Transverse colon (tissue), 4 donors: ENCODE data around the gene IARS2.

Source experiments
- EP300 ChIP-seq: sonication (generic); formaldehyde crosslinking; IDR thresholded peaks from one replicate; pipeline ENCODE4 v1.6.1; 2017; ENCODE audit warnings: antibody characterized with exemption, low read depth
- POLR2A ChIP-seq: fragments of 450-650 bp; IDR thresholded peaks from one replicate; pipeline ENCODE4 v1.6.1; 2016; ENCODE audit warnings: antibody characterized with exemption, mild to moderate bottlenecking, moderate library complexity
- POLR2AphosphoS5 ChIP-seq, 3 donors: sonication (generic); formaldehyde crosslinking; IDR thresholded peaks; one replicate each; pipeline ENCODE4 v1.6.1; 2016; ENCODE audit warnings: antibody characterized with exemption in 3 of 3
- TF ChIP-seq, protein P1 (sequence below), 5 experiments: fragments of 200-600 bp in 3 of 5; fragments of 450-650 bp in 2 of 5; sonication (generic) in 3 of 5; IDR thresholded peaks; 1 replicate in 2 of 5; 2 replicates in 3 of 5; pipeline ENCODE4 v1.5.1; 2016 to 2017; ENCODE audit warnings: antibody characterized with exemption in 5 of 5, inconsistent platforms in 3 of 5, mild to moderate bottlenecking in 2 of 5, moderate library complexity in 1 of 5

DNA sequence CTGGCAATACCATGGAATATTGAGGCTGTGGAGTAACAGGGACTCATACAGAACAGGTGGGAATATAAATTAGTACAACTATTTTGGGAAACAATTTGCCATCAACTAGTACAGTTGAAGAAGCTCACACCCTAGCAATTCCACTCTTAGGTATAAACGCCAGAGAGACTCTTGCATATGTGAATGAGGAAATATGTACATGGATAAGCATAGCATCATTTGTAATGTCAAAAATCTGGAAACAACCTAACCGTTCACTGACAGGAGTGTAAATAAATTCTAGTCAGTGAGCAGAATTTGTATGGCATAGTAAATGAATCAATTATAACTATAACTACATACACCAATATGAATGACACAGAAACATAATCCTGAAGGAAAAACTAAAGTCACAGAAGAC lies 94.6 kb downstream of the IARS2 start:
- TF ChIP-seq POLR2AphosphoS5 (IDR thresholded peaks at IDR 0.05): no peak
- TF ChIP-seq, protein P1, sequence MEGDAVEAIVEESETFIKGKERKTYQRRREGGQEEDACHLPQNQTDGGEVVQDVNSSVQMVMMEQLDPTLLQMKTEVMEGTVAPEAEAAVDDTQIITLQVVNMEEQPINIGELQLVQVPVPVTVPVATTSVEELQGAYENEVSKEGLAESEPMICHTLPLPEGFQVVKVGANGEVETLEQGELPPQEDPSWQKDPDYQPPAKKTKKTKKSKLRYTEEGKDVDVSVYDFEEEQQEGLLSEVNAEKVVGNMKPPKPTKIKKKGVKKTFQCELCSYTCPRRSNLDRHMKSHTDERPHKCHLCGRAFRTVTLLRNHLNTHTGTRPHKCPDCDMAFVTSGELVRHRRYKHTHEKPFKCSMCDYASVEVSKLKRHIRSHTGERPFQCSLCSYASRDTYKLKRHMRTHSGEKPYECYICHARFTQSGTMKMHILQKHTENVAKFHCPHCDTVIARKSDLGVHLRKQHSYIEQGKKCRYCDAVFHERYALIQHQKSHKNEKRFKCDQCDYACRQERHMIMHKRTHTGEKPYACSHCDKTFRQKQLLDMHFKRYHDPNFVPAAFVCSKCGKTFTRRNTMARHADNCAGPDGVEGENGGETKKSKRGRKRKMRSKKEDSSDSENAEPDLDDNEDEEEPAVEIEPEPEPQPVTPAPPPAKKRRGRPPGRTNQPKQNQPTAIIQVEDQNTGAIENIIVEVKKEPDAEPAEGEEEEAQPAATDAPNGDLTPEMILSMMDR (IDR thresholded peaks at IDR 0.05): no peak
- TF ChIP-seq POLR2A: no peak
- TF ChIP-seq EP300: no peak
